Liver (tissue), 3 donors: ENCODE results near the gene CNTN5.

Experiments
- CTCF ChIP-seq: fragments of 150-350 bp; IDR thresholded peaks from 2 replicates; pipeline ENCODE4 v1.5.1; 2017; ENCODE audit warnings: improper control_type of control experiment, low read depth, low read length; ENCODE audit not compliant: missing input control
- EGR1 ChIP-seq, 2 donors: IDR thresholded peaks; 2 replicates each; pipeline ENCODE4 v1.6.1; 2016 to 2018; ENCODE audit warnings: antibody characterized with exemption in 2 of 2, low read depth in 2 of 2
- FOXA2 ChIP-seq: IDR thresholded peaks from 2 replicates; pipeline ENCODE4 v1.6.1; 2016; ENCODE audit warnings: antibody characterized with exemption
- GABPA ChIP-seq, 2 donors: IDR thresholded peaks in 1 of 2; conservative IDR thresholded peaks in 1 of 2; 2 replicates each; pipeline ENCODE4 v1.6.1; 2016; ENCODE audit warnings: antibody characterized with exemption in 2 of 2, mild to moderate bottlenecking in 1 of 2, moderate library complexity in 1 of 2
- HNF4A ChIP-seq, 2 donors: conservative IDR thresholded peaks; 2 replicates each; pipeline ENCODE4 v1.6.1; 2016; ENCODE audit warnings: antibody characterized with exemption in 2 of 2, mild to moderate bottlenecking in 2 of 2
- JUND ChIP-seq, 2 donors: IDR thresholded peaks; 2 replicates each; pipeline ENCODE4 v1.6.1; 2016; ENCODE audit warnings: antibody characterized with exemption in 2 of 2
- MAX ChIP-seq: IDR thresholded peaks from 2 replicates; pipeline ENCODE4 v1.6.1; 2016; ENCODE audit warnings: antibody characterized with exemption
- RAD21 ChIP-seq, 2 donors: IDR thresholded peaks; 2 replicates each; pipeline ENCODE4 v1.6.1; 2016; ENCODE audit warnings: antibody characterized with exemption in 2 of 2, mild to moderate bottlenecking in 2 of 2
- REST ChIP-seq: IDR thresholded peaks from 2 replicates; pipeline ENCODE4 v1.6.1; 2016; ENCODE audit warnings: antibody characterized with exemption, mild to moderate bottlenecking
- RXRA ChIP-seq, 2 donors: IDR thresholded peaks; 2 replicates each; pipeline ENCODE4 v1.6.1; 2017 to 2018; ENCODE audit warnings: antibody characterized with exemption in 2 of 2, mild to moderate bottlenecking in 1 of 2
- SP1 ChIP-seq: IDR thresholded peaks from 2 replicates; pipeline ENCODE4 v1.6.1; 2018; ENCODE audit warnings: antibody characterized with exemption, mild to moderate bottlenecking
- TAF1 ChIP-seq: conservative IDR thresholded peaks from 2 replicates; pipeline ENCODE4 v1.6.1; 2016; ENCODE audit warnings: antibody characterized with exemption, mild to moderate bottlenecking
- YY1 ChIP-seq: IDR thresholded peaks from 2 replicates; pipeline ENCODE4 v1.6.1; 2016; ENCODE audit warnings: antibody characterized with exemption, mild to moderate bottlenecking
- ZBTB33 ChIP-seq: IDR thresholded peaks from 2 replicates; pipeline ENCODE4 v1.6.1; 2016; ENCODE audit warnings: antibody characterized with exemption
- donor health status: healthy.
- donor health status: healthy.

DNA sequence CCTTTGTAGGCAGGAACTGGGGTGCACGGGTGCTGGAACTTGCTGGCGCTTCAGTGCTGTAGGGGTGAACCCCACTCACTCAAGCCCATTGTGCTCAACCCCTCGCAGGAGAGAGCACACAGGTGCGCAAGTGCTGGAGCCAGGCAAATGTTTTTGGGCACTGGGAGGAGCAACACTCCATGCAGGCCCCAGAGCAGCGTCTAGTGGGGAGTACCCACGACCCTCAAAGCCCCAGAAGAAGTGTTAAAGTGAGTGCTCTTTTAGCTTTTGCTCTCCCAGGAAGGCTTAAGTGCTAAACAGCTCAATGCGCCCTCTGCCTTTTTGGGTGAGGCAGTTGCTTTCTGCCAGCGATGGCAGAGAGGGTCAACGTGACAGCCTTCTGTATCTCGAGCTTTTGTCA is 1384.2 kb downstream of the CNTN5 start:
- TF ChIP-seq CTCF (no peak), HNF4A (conservative IDR thresholded peaks at IDR 0.05) (no peak), REST (no peak), JUND (IDR thresholded peaks at IDR 0.05) (no peak), EGR1 (IDR thresholded peaks at IDR 0.05; ENCODE audit: low read depth in 2 of 2) (no peak), TAF1 (no peak), RXRA (IDR thresholded peaks at IDR 0.05) (no peak), SP1 (no peak), ZBTB33 (no peak), RAD21 (IDR thresholded peaks at IDR 0.05) (no peak), MAX (no peak), YY1 (no peak), FOXA2 (no peak), GABPA (IDR thresholded peaks at IDR 0.05 in 1 of 2, conservative IDR thresholded peaks at IDR 0.05 in 1 of 2) (no peak)
